ENCODE data around the gene PLEKHJ1. TPM values are rescaled to one million over a fixed set of nuclear protein-coding genes. Genes with fewer than 3 reads are reported as not detected.

The PLEKHJ1 gene
- total RNA-seq, 1 donor from 2014 or later = 78.3 TPM

GRCh38 chr19:2226840-2227360 is 9.2 kb downstream of the PLEKHJ1 start:
- H4K20me1 ChIP-seq (ENCODE audit: insufficient read depth, low read length) = peaks cover 24% of the 10 kb centered on the region
- H3K27ac ChIP-seq (ENCODE audit: low read depth, low read length) = no peak overlapping the region
- H3K79me2 ChIP-seq (ENCODE audit: insufficient read depth, low read length) = peaks cover 4% of the 10 kb centered on the region
- H3K9ac ChIP-seq (ENCODE audit: low read length) = no peak overlapping the region
- no peaks in the 10 kb centered on the region for H3K27me3 ChIP-seq (ENCODE audit: insufficient read depth, low read length)
- H3K4me1 ChIP-seq (ENCODE audit: insufficient read depth, low read length) = peaks cover 3% of the 10 kb centered on the region
- no peak for TF ChIP-seq CTCF (IDR thresholded peaks at IDR 0.05; ENCODE audit: insufficient read depth, low read depth, low read length)
- no peak for TF ChIP-seq EZH2 (IDR thresholded peaks at IDR 0.05; ENCODE audit: insufficient read depth, low read length)
- H3K4me1 Mint-ChIP-seq (ENCODE audit: low read depth, unreplicated experiment) = no peaks in the 10 kb centered on the region
- H3K36me3 Mint-ChIP-seq (ENCODE audit: low read depth, unreplicated experiment) = peaks cover 8% of the 10 kb centered on the region
- H3K27me3 Mint-ChIP-seq (ENCODE audit: low read depth, unreplicated experiment) = no peaks in the 10 kb centered on the region
- no peak overlapping the region for H3K4me3 ChIP-seq (ENCODE audit: insufficient read depth, low read depth, low read length)
- no peak overlapping the region for H3K4me2 ChIP-seq (ENCODE audit: low read length)
- H3K9me3 ChIP-seq (ENCODE audit: insufficient read depth, low read depth, low read length) = no peaks in the 10 kb centered on the region
- DNase-seq (ENCODE audit: low read depth) = no peak
- no peak overlapping the region for H2AFZ ChIP-seq (ENCODE audit: low read depth, low read length)
- H3K27ac Mint-ChIP-seq (ENCODE audit: unreplicated experiment) = no peak overlapping the region
- FAIRE-seq = no peak
- H3K4me3 Mint-ChIP-seq (ENCODE audit: unreplicated experiment) = no peak overlapping the region
- H3K36me3 ChIP-seq (ENCODE audit: insufficient read depth, low read length) = peaks cover 6% of the 10 kb centered on the region
- no peaks in the 10 kb centered on the region for H3K9me3 Mint-ChIP-seq (ENCODE audit: unreplicated experiment)

GRCh38 chr19:2226051-2226839 is 9.9 kb downstream of the PLEKHJ1 start:
- Histone ChIP-seq H3K4me3 (ENCODE audit: insufficient read depth, low read depth, low read length) (no peak overlapping the region), H4K20me1 (ENCODE audit: insufficient read depth, low read length) (peaks cover 18% of the 10 kb centered on the region), H3K27ac (ENCODE audit: low read depth, low read length) (no peak overlapping the region), H3K4me2 (ENCODE audit: low read length) (no peak overlapping the region), H3K4me1 (ENCODE audit: insufficient read depth, low read length) (peaks cover 5% of the 10 kb centered on the region), H3K79me2 (ENCODE audit: insufficient read depth, low read length) (no peaks in the 10 kb centered on the region), H3K9me3 (ENCODE audit: insufficient read depth, low read depth, low read length) (no peaks in the 10 kb centered on the region), H3K36me3 (ENCODE audit: insufficient read depth, low read length) (peaks cover 6% of the 10 kb centered on the region), H3K27me3 (ENCODE audit: insufficient read depth, low read length) (no peaks in the 10 kb centered on the region), H2AFZ (ENCODE audit: low read depth, low read length) (no peak overlapping the region), H3K9ac (ENCODE audit: low read length) (no peak overlapping the region)
- TF ChIP-seq EZH2 (IDR thresholded peaks at IDR 0.05; ENCODE audit: insufficient read depth, low read length) (no peak), CTCF (IDR thresholded peaks at IDR 0.05; ENCODE audit: insufficient read depth, low read depth, low read length) (no peak)
- Mint-ChIP-seq H3K4me3 (ENCODE audit: unreplicated experiment) (no peak overlapping the region), H3K9me3 (ENCODE audit: unreplicated experiment) (no peaks in the 10 kb centered on the region), H3K27me3 (ENCODE audit: low read depth, unreplicated experiment) (no peaks in the 10 kb centered on the region), H3K4me1 (ENCODE audit: low read depth, unreplicated experiment) (no peaks in the 10 kb centered on the region), H3K36me3 (ENCODE audit: low read depth, unreplicated experiment) (peaks cover 8% of the 10 kb centered on the region), H3K27ac (ENCODE audit: unreplicated experiment) (no peak overlapping the region)
- FAIRE-seq (no peak), DNase-seq (ENCODE audit: low read depth) (no peak)

Data from astrocyte (in vitro differentiated cells and primary cell).